Duodenal mucosa (tissue), 2 donors: ENCODE results near the gene GABARAP.

Source experiments
- H3K27ac ChIP-seq: one replicate; pipeline ENCODE4 v1.7.0; 2013; ENCODE audit warnings: low read depth, low read length
- H3K27me3 ChIP-seq, 2 donors: one replicate each; pipeline ENCODE4 v1.7.0; 2013; ENCODE audit warnings: low read length in 2 of 2, control low read depth in 1 of 2; ENCODE audit not compliant: insufficient read depth in 2 of 2, control insufficient read depth in 1 of 2
- H3K36me3 ChIP-seq, 2 donors: one replicate each; pipeline ENCODE4 v1.7.0; 2013; ENCODE audit warnings: low read length in 2 of 2, control low read depth in 1 of 2; ENCODE audit not compliant: insufficient read depth in 2 of 2, control insufficient read depth in 1 of 2
- H3K4me1 ChIP-seq, 2 donors: one replicate each; pipeline ENCODE4 v1.7.0; 2013; ENCODE audit warnings: low read length in 2 of 2, control low read depth in 1 of 2; ENCODE audit not compliant: insufficient read depth in 2 of 2, control insufficient read depth in 1 of 2
- H3K4me3 ChIP-seq, 2 donors: one replicate each; pipeline ENCODE4 v1.7.0; 2013; ENCODE audit warnings: low read length in 2 of 2, low read depth in 1 of 2
- H3K9ac ChIP-seq, 2 donors: one replicate each; pipeline ENCODE4 v1.7.0; 2013; ENCODE audit warnings: low read length in 2 of 2, low read depth in 1 of 2
- H3K9me3 ChIP-seq, 2 donors: one replicate each; pipeline ENCODE4 v1.7.0; 2013; ENCODE audit warnings: low read length in 2 of 2, control low read depth in 1 of 2; ENCODE audit not compliant: control insufficient read depth in 1 of 2

The GABARAP gene

DNA sequence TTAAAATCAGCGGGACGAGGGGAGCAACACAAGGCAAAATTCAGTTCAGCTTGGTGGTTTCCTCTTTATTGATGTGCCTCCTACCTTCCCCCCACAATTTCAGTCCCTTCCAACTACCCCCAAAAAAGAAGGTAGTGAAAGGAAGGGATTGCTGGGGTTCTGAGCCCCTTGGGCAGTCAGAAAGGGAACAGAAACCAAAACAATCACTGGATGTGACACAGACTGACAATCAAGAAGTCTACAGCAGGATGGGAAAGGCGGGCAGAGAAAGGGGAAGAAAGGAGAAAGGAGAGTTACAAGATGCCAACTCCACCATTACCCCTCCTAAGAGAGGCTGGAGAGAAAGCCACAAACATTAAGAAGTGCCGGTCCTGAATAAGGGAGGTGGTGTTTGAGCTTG is 1.9 kb downstream of the GABARAP start:
- no peak overlapping the region for H3K27ac ChIP-seq
- no peaks in the 10 kb centered on the region for H3K27me3 ChIP-seq
- peaks cover 39 to 45% of the 10 kb centered on the region in 2 donors for H3K4me1 ChIP-seq
- peak overlapping the region; percentile 64 to 94 for H3K4me3 ChIP-seq
- peaks cover 22 to 39% of the 10 kb centered on the region in 2 donors for H3K36me3 ChIP-seq
- peak overlapping the region; percentile 12 to 99 for H3K9ac ChIP-seq
- H3K9me3 ChIP-seq: no peaks in the 10 kb centered on the region

DNA sequence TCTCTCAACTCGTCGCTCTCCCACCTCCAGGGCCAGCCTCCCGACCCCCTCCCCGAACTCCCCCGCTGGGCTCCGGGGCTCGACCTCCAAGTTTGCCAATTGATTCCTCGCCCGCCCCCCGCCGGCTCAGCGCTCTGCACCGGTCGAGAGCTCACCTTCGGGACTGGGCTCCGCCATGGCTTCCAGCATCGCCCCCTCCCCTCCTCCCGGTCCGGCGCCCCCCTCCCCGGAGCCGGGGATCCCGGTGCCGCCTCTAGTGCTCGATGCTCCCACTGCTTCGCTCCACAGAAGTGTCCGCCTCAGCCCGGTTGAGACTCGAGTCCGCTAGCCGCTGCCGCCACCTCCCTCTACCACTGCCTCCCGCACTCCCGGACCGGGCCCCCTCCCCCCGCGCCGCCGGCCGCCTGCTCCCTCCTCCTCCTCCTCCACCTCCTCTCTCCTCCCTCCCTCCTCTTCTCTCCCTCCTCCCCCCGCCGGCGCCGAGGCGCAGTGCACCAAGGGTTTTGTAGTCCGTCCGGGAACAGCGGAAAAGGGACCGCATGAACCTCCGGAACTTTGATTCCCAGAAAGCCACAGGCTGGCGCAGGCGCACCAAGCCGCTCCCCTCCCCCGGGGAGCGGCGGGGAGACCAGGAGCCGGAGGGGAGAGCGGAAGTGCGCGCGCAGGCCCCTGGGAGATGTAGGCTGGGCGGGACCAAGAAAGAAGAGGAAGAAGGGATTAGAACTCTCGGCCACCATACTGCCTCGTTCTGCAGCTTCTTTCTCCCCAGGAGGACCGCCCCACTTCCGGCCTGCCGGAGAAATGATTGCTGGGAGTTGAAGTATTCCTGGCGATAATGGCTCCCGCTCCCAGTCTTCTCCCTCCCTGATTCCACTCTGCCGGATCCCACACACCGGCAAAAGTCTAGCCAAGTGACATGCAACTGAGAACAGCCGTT is 2.9 kb downstream of the GABARAP start, which contains the start of gene PHF23:
Gene PHF23 (minus strand): TSS at position 367 of the 937 bp plus-strand sequence. CDS start 178 bp downstream, at position 189.
- Histone ChIP-seq H3K4me1 (peaks cover 48 to 54% of the 10 kb centered on the region in 2 donors), H3K9me3 (no peaks in the 10 kb centered on the region), H3K4me3 (peak within 1 kb of the TSS; percentile 94), H3K27me3 (no peaks in the 10 kb centered on the region), H3K36me3 (peaks cover 20 to 38% of the 10 kb centered on the region in 2 donors), H3K27ac (peak within 1 kb of the TSS; percentile 79), H3K9ac (peak within 1 kb of the TSS; percentile 78 to 92)

DNA sequence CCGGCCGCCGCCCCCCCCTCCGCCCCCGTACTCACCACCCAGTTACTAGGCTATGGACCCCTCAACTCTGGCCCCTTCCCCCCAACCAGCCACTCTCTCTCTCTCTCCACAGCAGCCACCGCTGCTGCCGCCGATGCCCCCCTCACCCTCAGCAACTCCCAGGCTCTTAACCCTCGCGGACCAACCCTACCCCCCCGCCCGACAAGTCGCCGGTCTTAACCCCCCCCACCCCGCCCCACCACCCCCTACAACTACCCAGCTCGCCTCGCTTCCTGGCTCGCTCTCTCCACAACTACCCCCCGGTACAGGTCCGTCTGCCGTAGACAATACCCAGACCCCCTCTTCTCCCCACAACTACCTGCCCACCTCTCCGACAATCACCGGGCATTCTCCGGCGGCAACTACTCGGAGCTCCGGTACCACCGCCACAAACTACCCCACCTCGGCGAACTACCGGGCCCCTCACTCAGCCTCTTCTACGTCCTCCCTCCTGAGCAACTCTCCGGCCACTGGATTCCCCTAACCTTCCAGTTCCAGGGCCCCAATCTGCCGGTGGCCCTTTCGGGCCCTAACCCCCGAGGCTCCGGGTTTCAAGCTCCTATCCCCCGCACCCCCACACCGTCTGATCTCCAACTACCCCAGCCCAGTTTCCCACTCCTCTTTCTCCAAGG is 3.7 kb downstream of the GABARAP start:
- Histone ChIP-seq H3K4me3 (peak overlapping the region; percentile 90 to 94), H3K9me3 (no peaks in the 10 kb centered on the region), H3K27me3 (no peaks in the 10 kb centered on the region), H3K27ac (peak overlapping the region; percentile 79), H3K9ac (peak overlapping the region; percentile 78 to 92), H3K36me3 (peaks cover 16 to 30% of the 10 kb centered on the region in 2 donors), H3K4me1 (peaks cover 51 to 52% of the 10 kb centered on the region in 2 donors)

DNA sequence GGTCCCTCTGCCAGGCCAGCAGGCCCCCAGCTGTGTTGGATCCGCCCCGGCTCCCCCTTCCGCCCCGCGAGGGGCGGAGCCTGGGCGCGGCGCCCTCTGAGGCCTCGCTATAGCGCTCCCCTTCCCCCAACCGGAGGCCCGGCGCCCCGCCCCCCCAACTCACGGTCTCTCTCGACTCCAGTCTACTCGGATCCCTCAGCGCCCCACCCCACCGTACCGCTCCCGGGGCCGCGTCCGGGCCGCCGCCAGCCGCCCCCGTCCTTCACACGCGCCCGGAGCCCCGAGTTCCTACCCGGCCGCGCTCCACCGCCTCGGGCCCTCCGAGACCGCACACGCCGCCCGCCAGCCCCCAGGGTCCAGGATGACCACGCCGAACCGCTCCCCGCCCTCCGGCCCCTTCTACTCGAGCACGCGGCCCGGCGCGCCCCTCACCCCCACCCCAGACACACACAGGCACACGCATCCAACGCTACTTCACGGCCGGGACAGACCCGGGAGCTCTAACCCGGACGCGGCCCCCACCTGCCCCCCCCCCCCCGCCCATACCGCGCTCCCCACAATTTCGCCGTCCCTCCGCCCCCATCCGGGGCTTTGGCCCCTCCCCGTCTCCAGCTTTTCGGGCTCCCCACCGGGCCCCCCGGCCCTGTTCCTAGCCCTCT is 4.4 kb downstream of the GABARAP start:
- peaks cover 52 to 53% of the 10 kb centered on the region in 2 donors for H3K4me1 ChIP-seq
- H3K36me3 ChIP-seq: peaks cover 16 to 30% of the 10 kb centered on the region in 2 donors
- no peaks in the 10 kb centered on the region for H3K9me3 ChIP-seq
- H3K4me3 ChIP-seq: peak overlapping the region; percentile 90 to 94
- no peaks in the 10 kb centered on the region for H3K27me3 ChIP-seq
- peak overlapping the region; percentile 85 for H3K27ac ChIP-seq
- peak overlapping the region; percentile 43 to 92 for H3K9ac ChIP-seq

DNA sequence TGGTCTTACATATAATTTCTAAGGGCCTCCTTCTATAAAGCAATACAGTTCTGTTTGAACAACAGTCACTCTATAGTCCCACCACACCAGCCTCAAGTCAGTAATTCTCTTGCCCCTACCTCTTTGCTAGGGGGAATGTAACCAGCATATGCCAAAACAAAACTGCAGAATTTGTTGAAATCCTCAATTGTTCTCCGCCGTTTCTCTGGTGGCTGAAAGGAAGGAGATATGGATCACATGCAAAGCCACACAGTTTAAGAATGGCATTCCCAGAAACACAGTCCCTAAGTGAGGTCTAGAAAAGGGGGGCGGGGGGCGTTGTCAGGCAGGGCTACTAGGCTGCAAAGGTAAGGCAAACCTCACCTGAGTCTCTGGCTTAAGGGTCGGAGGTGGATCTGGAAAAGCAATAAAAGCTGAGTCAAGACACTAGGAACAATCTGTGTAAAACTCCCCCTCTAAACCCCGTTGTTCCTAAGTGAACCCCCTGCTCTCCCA is 4.9 kb downstream of the GABARAP start:
- peaks cover 56 to 57% of the 10 kb centered on the region in 2 donors for H3K4me1 ChIP-seq
- no peaks in the 10 kb centered on the region for H3K27me3 ChIP-seq
- H3K27ac ChIP-seq: peak overlapping the region; percentile 85
- H3K9ac ChIP-seq: peak overlapping the region in 1 of 2 donors; percentile 32
- H3K9me3 ChIP-seq: no peaks in the 10 kb centered on the region
- peak overlapping the region; percentile 73 to 94 for H3K4me3 ChIP-seq
- H3K36me3 ChIP-seq: peaks cover 16 to 30% of the 10 kb centered on the region in 2 donors

DNA sequence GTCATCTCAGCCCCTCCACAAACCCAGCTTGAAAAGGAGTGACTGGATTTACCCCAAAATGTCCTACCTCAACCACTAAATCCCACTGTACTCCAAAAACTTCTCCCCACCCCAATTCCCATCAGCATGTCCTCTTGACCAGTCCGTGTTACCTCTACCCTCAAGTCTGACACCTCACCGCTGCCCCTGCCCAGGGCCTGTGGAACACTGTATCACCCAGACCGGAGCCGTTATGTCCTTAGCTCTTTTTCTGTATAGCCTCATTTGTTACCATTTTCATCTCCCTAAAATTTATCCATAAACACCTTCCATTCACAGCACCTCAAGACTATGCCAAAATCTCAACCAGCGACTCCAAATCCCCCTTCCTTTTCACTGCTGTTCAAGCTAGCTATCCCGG is 5.4 kb downstream of the GABARAP start:
- H3K27me3 ChIP-seq: no peaks in the 10 kb centered on the region
- H3K36me3 ChIP-seq: peaks cover 16 to 30% of the 10 kb centered on the region in 2 donors
- H3K9me3 ChIP-seq: no peaks in the 10 kb centered on the region
- H3K4me3 ChIP-seq: peak overlapping the region; percentile 73 to 94
- no peak overlapping the region for H3K9ac ChIP-seq
- H3K27ac ChIP-seq: no peak overlapping the region
- peaks cover 58 to 62% of the 10 kb centered on the region in 2 donors for H3K4me1 ChIP-seq

DNA sequence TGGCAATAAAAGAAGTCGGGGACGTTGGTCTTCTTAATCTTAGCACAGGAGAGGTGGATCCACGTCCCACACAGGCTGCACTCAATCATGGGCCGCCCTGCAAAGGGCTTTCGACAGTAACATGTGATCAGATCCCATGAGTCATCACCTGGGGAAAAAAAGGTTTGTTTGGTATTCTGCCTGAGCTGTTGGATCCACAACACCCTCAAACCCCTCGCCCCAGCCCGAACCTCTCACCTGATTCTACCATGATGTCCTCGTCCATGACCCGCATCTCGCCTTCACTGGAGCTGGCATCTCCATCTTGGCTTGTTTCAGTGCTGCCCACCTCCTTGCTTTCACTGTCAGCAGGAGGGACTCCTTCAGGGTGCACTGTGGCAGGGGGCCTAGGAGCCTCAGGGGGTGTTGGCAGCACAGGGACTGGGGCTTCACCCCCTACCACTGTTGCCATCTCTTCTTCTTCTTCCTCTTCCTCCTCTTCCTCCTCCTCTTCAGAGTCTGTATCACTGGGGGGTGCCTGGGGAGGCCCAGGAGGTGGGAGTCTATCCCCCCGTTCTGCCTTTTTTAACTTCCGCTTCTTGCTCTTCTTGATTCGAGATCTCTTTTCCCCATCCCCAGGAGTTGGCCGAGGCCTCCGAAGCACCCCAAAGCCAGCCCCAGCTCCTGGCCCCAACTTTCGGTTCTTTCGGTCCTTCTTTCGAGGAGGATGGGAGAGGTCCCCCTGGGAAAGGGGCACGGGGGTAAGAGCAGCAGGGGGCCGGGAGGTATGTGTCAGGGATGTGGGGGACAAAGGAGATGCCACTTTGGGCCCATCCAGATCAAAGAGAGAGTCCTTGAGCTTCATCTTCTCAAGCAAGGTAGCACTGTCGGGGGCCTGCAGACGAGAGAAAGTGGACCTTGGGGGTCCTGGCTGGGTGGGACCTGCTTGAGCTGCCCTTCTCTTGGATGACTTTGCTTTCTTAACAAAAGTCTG is 6.3 kb downstream of the GABARAP start:
- H3K9ac ChIP-seq: no peak overlapping the region
- H3K27ac ChIP-seq: no peak overlapping the region
- peaks cover 52 to 57% of the 10 kb centered on the region in 2 donors for H3K4me1 ChIP-seq
- H3K36me3 ChIP-seq: peaks cover 16 to 28% of the 10 kb centered on the region in 2 donors
- no peaks in the 10 kb centered on the region for H3K9me3 ChIP-seq
- no peak overlapping the region for H3K4me3 ChIP-seq
- H3K27me3 ChIP-seq: no peaks in the 10 kb centered on the region

DNA sequence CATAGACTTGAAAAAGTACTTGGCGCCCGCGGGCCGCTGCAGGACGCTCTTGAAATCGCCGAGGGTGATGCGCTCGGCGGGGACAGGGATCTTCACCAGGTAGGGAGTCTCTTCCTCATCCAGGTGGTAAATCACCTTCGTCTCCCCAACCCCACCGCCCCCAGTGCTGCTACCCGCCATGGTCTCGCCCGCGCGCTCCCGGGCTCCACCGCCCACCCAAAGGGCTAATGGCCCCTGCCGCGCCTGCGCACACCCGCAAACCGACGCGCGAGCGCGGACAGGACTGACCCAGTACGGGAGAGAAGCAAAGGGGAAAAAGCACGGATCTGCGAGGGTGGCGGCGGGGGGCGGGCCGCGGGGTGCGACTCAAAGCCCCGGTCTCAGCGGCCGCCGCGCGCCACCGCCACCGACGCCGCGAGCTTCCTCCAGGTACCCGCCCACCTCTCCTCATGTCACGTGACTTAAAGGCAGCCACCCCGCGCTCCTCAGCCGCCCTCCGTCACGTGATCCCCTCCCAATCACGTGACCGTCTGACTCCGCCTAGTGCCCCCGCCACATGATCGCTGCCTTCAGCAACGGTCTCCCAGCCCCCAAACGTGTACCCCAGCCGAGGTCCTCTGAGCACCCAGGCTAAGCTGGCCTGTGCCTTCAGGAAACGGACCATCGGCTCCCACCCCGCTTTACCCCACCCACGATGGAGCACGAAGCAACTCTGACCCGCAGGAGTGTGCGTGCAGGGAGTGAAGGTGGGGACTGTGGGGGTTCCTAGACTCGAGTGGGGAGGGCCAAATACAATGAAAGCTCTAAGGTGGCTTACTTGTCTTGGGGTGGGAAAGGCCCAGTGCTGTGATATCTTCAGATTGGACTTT is 7.9 kb downstream of the GABARAP start, which contains the start of gene DVL2:
Gene DVL2 (minus strand): TSS at position 435 of the 869 bp plus-strand sequence. CDS start 255 bp downstream, at position 180.
- no peaks in the 10 kb centered on the region for H3K27me3 ChIP-seq
- peaks cover 14 to 32% of the 10 kb centered on the region in 2 donors for H3K36me3 ChIP-seq
- H3K27ac ChIP-seq: peak within 1 kb of the TSS; percentile 86
- peak within 1 kb of the TSS; percentile 90 to 96 for H3K4me3 ChIP-seq
- H3K9me3 ChIP-seq: no peaks in the 10 kb centered on the region
- peaks cover 39 to 45% of the 10 kb centered on the region in 2 donors for H3K4me1 ChIP-seq
- H3K9ac ChIP-seq: peak within 1 kb of the TSS; percentile 64 to 92
